Esophagus squamous epithelium (tissue), 4 donors: ENCODE results near the gene TSPEAR.

Experiments used
- CTCF ChIP-seq, 6 experiments: fragments of 450-650 bp in 4 of 6; fragments of 200-600 bp in 2 of 6; sonication (generic) in 2 of 6; IDR thresholded peaks; one replicate each; pipeline ENCODE4 v1.5.1; 2016 to 2019; ENCODE audit warnings: antibody characterized with exemption in 6 of 6, mild to moderate bottlenecking in 4 of 6, moderate library complexity in 4 of 6
- POLR2A ChIP-seq, 4 donors: fragments of 450-650 bp; IDR thresholded peaks; one replicate each; pipeline ENCODE4 v1.6.1; 2017; ENCODE audit warnings: antibody characterized with exemption in 4 of 4, mild to moderate bottlenecking in 4 of 4, moderate library complexity in 3 of 4

DNA sequence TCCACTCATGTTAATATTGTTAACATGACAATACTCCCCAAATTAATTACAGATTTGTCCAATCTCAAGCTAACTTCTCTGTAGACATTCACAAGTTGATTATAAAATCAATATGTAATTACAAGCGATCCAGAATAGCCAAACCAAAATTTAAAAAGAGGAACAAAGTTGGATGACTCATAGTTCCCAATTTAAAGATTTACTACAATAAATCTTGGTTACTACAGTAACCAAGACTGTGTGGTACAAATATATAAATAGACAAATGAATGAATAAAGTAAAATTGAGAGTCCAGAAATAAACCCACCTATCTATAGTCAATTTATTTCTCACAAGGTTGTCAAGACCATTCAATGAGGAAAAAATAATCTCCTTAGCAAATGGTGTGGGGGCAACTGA lies 145.0 kb downstream of the TSPEAR start:
- TF ChIP-seq CTCF (IDR thresholded peaks at IDR 0.05) (no peak), POLR2A (IDR thresholded peaks at IDR 0.05) (no peak)
